Vagina (tissue), 2 donors: Measurements from ENCODE around the gene SPINT4. TPM values are rescaled to one million over a fixed set of nuclear protein-coding genes. Genes with fewer than 3 reads are reported as not detected.

Experiments used
- DNase-seq, 2 donors: peaks; one replicate each; pipeline ENCODE4 v3.0.0-alpha.2; 2017; ENCODE audit errors: extremely low spot score in 2 of 2
- H3K27ac ChIP-seq: fragments of 200-600 bp; sonication (generic); one replicate; pipeline ENCODE4 v1.5.1; 2019
- H3K27me3 ChIP-seq: fragments of 200-600 bp; sonication (generic); one replicate; pipeline ENCODE4 v1.5.1; 2019
- H3K36me3 ChIP-seq, 2 donors: fragments of 200-600 bp; sonication (generic); one replicate each; pipeline ENCODE4 v1.5.1; 2017 to 2019
- H3K4me1 ChIP-seq: fragments of 200-600 bp; sonication (generic); one replicate; pipeline ENCODE4 v1.5.1; 2019
- H3K4me3 ChIP-seq, 2 donors: fragments of 200-600 bp; sonication (generic); 1 replicate in 1 of 2; 2 replicates in 1 of 2; pipeline ENCODE4 v1.5.1; 2016 to 2019
- H3K9me3 ChIP-seq: fragments of 200-600 bp; sonication (generic); one replicate; pipeline ENCODE4 v1.5.1; 2019
- POLR2A ChIP-seq, 2 donors: fragments of 450-650 bp; IDR thresholded peaks; one replicate each; pipeline ENCODE4 v1.6.1; 2017; ENCODE audit warnings: antibody characterized with exemption in 2 of 2, mild to moderate bottlenecking in 2 of 2, moderate library complexity in 2 of 2
- POLR2AphosphoS5 ChIP-seq, 2 donors: sonication (generic); formaldehyde crosslinking; IDR thresholded peaks; one replicate each; pipeline ENCODE4 v1.9.0; 2017; ENCODE audit warnings: antibody characterized with exemption in 2 of 2, mild to moderate bottlenecking in 2 of 2, low read depth in 1 of 2; ENCODE audit not compliant: insufficient read depth in 1 of 2
- intact Hi-C: fragments of 100-400 bp; cut with DNase I; formaldehyde crosslinking; loops from one replicate; pipeline ENCODE4 v1.15.1; 2023
- total RNA-seq: library from RNA; depleted of rRNA; stranded (reverse); fragments of >200 nt; gene quantifications from one replicate; pipeline ENCODE4 v1.2.3, GENCODE V29; 2016
- TF ChIP-seq, protein P1 (sequence below), 3 experiments: fragments of 450-650 bp in 2 of 3; fragments of 200-600 bp in 1 of 3; sonication (generic) in 1 of 3; IDR thresholded peaks; one replicate each; pipeline ENCODE4 v1.5.1; 2017 to 2019; ENCODE audit warnings: antibody characterized with exemption in 3 of 3, mild to moderate bottlenecking in 2 of 3, moderate library complexity in 2 of 3

Gene SPINT4
- total RNA-seq, 1 donor from 2014 or later: not detected

DNA sequence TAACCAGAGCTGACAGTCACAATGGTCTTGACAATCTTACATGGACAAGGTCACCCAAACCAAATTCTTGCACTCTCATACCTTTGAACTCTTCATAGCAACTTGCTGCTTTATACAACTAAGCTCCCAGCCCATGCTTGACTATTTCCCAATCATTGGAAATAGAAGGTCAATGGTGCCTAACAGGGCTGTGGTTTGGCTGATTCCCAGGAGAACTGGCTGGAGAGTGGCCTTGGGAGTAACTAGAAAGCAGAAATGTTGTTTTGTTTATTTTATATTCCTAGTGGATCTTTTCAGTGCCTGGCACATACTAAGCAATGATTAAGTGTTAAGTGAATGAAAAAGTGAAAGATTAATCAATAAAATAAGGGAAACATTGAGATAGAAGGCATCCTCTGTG lies 3.0 kb downstream of the SPINT4 start:
- H3K27me3 ChIP-seq: no peaks in the 10 kb centered on the region
- H3K4me1 ChIP-seq: no peaks in the 10 kb centered on the region
- H3K27ac ChIP-seq: no peak overlapping the region
- no peaks in the 10 kb centered on the region for H3K9me3 ChIP-seq
- TF ChIP-seq POLR2AphosphoS5 (IDR thresholded peaks at IDR 0.05; ENCODE audit: insufficient read depth in 1 of 2, low read depth in 1 of 2) (no peak), POLR2A (IDR thresholded peaks at IDR 0.05) (no peak)
- TF ChIP-seq, protein P1, sequence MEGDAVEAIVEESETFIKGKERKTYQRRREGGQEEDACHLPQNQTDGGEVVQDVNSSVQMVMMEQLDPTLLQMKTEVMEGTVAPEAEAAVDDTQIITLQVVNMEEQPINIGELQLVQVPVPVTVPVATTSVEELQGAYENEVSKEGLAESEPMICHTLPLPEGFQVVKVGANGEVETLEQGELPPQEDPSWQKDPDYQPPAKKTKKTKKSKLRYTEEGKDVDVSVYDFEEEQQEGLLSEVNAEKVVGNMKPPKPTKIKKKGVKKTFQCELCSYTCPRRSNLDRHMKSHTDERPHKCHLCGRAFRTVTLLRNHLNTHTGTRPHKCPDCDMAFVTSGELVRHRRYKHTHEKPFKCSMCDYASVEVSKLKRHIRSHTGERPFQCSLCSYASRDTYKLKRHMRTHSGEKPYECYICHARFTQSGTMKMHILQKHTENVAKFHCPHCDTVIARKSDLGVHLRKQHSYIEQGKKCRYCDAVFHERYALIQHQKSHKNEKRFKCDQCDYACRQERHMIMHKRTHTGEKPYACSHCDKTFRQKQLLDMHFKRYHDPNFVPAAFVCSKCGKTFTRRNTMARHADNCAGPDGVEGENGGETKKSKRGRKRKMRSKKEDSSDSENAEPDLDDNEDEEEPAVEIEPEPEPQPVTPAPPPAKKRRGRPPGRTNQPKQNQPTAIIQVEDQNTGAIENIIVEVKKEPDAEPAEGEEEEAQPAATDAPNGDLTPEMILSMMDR (IDR thresholded peaks at IDR 0.05): no peak
- H3K36me3 ChIP-seq: no peaks in the 10 kb centered on the region
- H3K4me3 ChIP-seq: no peak overlapping the region
- intact Hi-C loops: no loop called here
- no peak for DNase-seq

DNA sequence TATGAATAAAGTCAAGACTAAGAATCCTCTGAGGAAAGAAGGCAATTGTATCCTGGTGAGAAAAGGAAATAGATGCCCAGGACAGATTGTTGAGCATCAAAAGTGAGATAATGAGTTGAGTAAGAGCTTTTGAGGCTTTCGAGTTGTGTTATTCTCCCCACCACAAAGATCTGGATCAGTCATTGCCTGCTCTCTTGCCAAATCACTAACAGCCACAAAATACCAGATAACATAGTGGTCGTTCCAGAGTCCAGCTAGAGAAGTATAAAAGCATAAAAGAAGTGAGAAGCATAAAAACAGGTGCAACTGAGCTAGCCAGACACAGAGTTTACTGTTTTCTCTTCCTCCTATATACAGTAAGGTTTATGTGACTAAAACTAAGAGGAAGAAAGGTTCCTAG lies 4.9 kb downstream of the SPINT4 start:
- Histone ChIP-seq H3K4me1 (no peaks in the 10 kb centered on the region), H3K27ac (no peak overlapping the region), H3K4me3 (no peak overlapping the region), H3K9me3 (no peaks in the 10 kb centered on the region), H3K36me3 (no peaks in the 10 kb centered on the region), H3K27me3 (no peaks in the 10 kb centered on the region)
- no peak for DNase-seq
- TF ChIP-seq POLR2AphosphoS5 (IDR thresholded peaks at IDR 0.05; ENCODE audit: insufficient read depth in 1 of 2, low read depth in 1 of 2) (no peak), POLR2A (IDR thresholded peaks at IDR 0.05) (no peak)
- TF ChIP-seq, protein P1 (IDR thresholded peaks at IDR 0.05): no peak
- intact Hi-C loops: no loop called here

DNA sequence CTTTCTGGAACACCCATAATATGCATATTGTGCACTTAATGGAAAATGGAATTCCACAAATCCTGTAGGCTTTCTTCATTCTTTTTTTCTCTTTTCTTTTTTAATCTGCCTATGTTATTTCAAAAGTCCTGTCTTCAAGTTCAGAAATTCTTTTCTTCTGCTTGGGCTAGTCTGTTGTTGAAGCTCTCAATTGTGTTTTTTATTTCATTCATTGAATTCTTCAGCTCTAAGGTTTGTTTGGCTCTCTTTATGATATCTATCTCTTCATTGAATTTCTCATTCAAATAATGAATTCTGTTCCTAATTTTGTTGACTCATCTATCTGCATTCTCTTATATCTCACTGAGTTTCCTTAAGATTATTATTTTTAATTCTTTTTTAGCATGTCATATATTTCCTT lies 10.1 kb downstream of the SPINT4 start:
- Histone ChIP-seq H3K9me3 (no peaks in the 10 kb centered on the region), H3K27me3 (no peaks in the 10 kb centered on the region), H3K4me3 (no peak overlapping the region), H3K36me3 (no peaks in the 10 kb centered on the region), H3K27ac (no peak overlapping the region), H3K4me1 (no peaks in the 10 kb centered on the region)
- intact Hi-C loops: no loop called here
- no peak for DNase-seq
- TF ChIP-seq, protein P1 (IDR thresholded peaks at IDR 0.05): no peak
- no peak for TF ChIP-seq POLR2A (IDR thresholded peaks at IDR 0.05)
- TF ChIP-seq POLR2AphosphoS5 (IDR thresholded peaks at IDR 0.05; ENCODE audit: insufficient read depth in 1 of 2, low read depth in 1 of 2): no peak

DNA sequence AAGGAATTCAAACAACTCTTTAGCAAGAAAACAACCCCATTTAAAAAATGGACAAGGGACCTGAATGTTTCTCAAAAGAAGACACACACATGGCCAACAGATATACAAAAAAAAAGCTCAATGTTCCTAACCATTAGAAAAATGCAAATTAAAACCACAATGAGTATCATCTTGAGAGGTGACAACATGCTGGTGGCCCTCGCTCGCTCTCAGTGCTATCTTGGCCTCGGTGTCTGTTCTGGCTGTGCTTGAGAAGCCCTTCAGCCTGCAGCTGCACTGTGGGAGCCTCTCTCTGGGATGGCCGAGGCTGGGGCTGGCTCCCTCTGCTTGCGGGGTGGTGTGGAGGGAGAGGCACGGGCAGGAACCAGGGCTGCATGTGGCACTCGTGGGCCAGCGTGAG lies 13.4 kb downstream of the SPINT4 start:
- intact Hi-C loops: no loop called here
- no peak overlapping the region for H3K4me3 ChIP-seq
- DNase-seq: no peak
- H3K27ac ChIP-seq: no peak overlapping the region
- no peaks in the 10 kb centered on the region for H3K27me3 ChIP-seq
- TF ChIP-seq, protein P1 (IDR thresholded peaks at IDR 0.05): no peak
- TF ChIP-seq POLR2AphosphoS5 (IDR thresholded peaks at IDR 0.05; ENCODE audit: insufficient read depth in 1 of 2, low read depth in 1 of 2): no peak
- no peak for TF ChIP-seq POLR2A (IDR thresholded peaks at IDR 0.05)
- H3K36me3 ChIP-seq: no peaks in the 10 kb centered on the region
- H3K4me1 ChIP-seq: no peaks in the 10 kb centered on the region
- no peaks in the 10 kb centered on the region for H3K9me3 ChIP-seq

DNA sequence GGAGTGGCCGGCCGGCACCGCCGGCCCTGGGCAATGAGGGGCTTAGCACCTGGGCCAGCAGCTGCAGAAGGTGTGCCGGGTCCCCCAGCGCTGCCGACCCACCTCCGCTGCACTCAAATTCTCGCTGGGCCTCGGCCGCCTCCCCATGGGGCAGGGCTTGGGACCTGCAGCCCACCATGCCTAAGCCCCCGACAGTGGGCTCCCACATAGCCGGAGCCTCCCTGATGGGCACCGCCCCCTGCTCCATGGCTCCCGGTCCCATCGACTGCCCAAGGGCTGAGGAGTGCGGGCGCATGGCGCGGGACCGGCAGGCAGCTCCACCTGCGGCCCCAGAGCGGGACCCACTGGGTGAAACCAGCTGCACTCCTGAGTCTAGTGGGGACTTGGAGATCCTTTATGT lies 13.8 kb downstream of the SPINT4 start:
- Histone ChIP-seq H3K36me3 (no peaks in the 10 kb centered on the region), H3K4me1 (no peaks in the 10 kb centered on the region), H3K27me3 (no peaks in the 10 kb centered on the region), H3K27ac (no peak overlapping the region), H3K9me3 (no peaks in the 10 kb centered on the region), H3K4me3 (no peak overlapping the region)
- DNase-seq: no peak
- intact Hi-C loops: no loop called here
- no peak for TF ChIP-seq POLR2A (IDR thresholded peaks at IDR 0.05)
- TF ChIP-seq, protein P1 (IDR thresholded peaks at IDR 0.05): no peak
